ENCODE data around the gene GPR12. TPM values are rescaled to one million over a fixed set of nuclear protein-coding genes. Genes with fewer than 3 reads are reported as not detected.

Gene GPR12, protein sequence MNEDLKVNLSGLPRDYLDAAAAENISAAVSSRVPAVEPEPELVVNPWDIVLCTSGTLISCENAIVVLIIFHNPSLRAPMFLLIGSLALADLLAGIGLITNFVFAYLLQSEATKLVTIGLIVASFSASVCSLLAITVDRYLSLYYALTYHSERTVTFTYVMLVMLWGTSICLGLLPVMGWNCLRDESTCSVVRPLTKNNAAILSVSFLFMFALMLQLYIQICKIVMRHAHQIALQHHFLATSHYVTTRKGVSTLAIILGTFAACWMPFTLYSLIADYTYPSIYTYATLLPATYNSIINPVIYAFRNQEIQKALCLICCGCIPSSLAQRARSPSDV
- total RNA-seq: 0.13 TPM
- long read RNA-seq, partial matches to known transcripts: 0 of 1 reads
- long read RNA-seq, other reads (novel, unspliced or antisense): 1 of 1 reads

GRCh38 chr13:26759907-26760831, at the start of gene GPR12:
Gene GPR12 (minus strand): TSS chr13:26760786. CDS start chr13:26759827, 959 bp downstream.
- intact Hi-C loops (cut with DNase I): no loop called here
- ATAC-seq (ENCODE audit: poor library complexity) (no peak), DNase-seq (no peak)

- intact Hi-C loops (cut with DNase I): no loop called here
- ATAC-seq (ENCODE audit: poor library complexity): no peak
These were observed 49.5 kb upstream of the GPR12 start for GRCh38 chr13:26810095-26810494.

GRCh38 chr13:26806891-26807290, 46.3 kb upstream of the GPR12 start:
- ATAC-seq (ENCODE audit: poor library complexity) (no peak), DNase-seq (no peak)
- intact Hi-C loops (cut with DNase I): no loop called here

More at GRCh38 chr13:26810095-26810494, 49.5 kb upstream of the GPR12 start:
- DNase-seq: no peak

- intact Hi-C loops (cut with DNase I): no loop called here
- DNase-seq (no peak), ATAC-seq (ENCODE audit: poor library complexity) (no peak)
These were observed 27.4 kb upstream of the GPR12 start for GRCh38 chr13:26787961-26788360.

GRCh38 chr13:26786651-26787295, 26.2 kb upstream of the GPR12 start:
- no peak for ATAC-seq (ENCODE audit: poor library complexity)
- no peak for DNase-seq
- intact Hi-C loops (cut with DNase I): no loop called here

DNA sequence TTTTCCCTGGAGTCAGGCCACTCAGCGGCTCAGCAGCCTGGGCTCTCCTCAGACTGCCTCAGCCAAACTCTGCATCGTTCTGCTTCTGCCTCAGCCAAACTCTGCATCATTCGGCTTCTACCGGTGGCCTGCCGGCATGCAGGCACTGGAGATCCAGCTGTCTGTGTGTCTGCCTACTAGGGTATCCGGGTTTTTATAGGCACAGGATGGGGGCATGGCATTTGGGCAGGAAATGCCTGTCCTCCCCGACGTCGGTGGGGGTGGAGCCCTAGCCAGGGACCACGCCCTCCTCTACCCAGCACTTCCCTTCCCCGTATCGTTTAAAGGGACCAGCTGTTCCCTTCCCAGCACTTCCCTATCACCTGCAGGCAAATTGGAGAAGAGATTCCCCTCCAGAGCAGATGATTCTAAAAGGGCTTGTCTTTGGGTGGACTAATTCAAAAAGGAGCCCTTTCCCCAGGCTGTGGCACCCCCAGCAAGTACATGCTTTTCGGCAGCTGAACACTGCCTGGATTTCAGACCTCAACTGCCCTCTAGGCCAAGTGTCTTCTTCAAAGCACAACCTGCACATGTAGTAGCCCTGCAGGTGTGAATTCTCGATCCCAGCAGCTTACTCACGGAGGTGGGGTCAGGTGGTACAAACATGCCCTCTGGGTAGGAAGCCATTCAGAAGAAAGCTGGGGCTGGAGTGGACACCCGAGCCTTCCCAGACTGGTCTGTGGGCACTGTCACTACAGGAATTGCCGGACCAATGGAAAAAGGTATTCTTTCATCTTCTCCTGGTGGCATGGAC, 25.4 kb upstream of the GPR12 start:
- intact Hi-C loops (cut with DNase I): no loop called here
- ATAC-seq (ENCODE audit: poor library complexity) (peak; percentile 38), DNase-seq (peak; percentile 45)

DNA sequence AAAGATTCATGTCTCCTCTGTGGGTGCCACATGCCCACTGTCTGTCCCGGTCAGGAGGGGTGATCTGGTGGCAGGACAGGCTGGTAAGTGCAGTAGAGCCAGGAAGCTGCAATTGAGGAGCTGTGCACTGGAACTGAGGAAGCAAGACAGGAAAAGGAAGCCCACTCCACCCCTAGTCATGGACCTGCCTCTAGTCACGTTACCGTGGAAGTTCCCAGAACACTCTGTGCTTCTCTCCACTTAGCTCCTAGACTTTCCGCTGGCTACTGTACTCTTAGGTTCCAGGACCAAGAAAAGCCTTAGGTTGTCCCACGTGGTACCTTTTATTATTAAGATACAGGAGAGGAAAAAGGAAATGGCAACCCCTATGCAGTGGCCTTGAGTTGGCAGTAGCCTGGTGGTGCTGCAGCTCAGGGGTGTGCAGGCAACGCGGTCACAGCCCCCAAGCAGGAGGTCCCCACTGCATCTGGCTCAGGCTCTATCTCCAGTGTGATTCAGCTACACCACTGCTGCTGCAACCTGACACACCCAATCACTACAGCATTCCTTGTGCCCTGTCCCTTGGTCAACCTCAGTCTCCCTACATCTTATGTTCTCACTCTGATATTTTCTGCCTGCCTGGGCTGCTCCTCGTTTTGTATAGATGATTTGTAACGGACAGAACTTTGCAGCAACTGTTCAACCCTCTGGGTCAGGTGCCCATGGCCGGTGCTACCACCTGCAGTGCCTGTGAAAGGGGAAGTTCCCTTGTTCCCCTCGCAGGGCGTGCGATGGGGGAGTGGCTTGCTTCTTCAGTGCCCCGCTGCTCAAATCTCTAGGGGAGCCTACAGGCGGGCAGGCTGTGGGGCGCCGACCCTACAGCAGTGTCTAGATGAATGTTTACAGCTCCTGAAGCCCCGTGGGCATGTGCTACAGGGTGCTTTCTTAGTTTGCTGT, 24.4 kb upstream of the GPR12 start:
- peak; percentile 61 for ATAC-seq (ENCODE audit: poor library complexity)
- intact Hi-C loops (cut with DNase I): no loop called here
- DNase-seq: no peak

DNA sequence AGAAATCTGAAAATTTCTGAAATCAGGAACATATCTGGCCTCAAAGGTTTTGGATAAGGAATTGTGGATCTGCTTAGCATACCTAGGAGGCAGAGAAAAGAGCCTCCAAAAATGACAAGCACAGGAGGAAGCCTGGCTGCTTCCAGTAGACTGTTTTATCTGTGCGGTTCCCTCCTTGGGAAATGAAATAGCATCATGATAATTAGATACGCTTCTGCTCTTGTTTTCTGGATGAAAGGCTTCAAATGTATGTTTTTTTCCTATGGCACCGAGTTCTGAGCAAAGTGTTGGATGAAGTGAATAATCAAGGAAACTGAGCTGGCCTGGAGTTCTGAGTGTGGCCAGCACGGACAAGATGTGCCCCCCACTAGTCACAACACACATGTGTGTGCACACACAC, 19.8 kb upstream of the GPR12 start:
- intact Hi-C loops (cut with DNase I): no loop called here
- no peak for DNase-seq

DNA sequence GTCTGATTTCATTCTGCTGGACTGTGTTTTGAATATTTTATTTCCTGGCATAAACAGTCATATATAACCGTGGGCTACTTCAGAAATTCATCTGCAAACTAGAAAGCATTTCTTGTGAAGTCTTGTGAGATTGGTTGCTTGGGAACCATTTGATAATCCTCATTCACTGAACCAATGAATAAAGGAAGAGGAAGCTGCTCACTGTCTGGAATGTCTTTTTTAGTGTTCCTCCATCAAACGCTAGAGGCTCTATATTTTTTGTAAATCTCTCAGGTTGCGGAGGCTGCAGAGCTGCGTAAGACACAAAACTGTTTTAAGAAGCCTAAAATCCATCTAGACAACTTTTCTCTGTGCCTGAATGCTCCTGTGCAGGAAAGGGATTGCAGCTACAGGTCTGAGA, 18.7 kb upstream of the GPR12 start:
- DNase-seq (no peak), ATAC-seq (ENCODE audit: poor library complexity) (no peak)
- intact Hi-C loops (cut with DNase I): no loop called here

More for the DNA sequence above, 19.8 kb upstream of the GPR12 start:
- ATAC-seq (ENCODE audit: poor library complexity): no peak

- DNase-seq (no peak), ATAC-seq (ENCODE audit: poor library complexity) (no peak)
- intact Hi-C loops (cut with DNase I): no loop called here
These were observed 11.9 kb upstream of the GPR12 start for GRCh38 chr13:26772531-26772930.

- ATAC-seq (ENCODE audit: poor library complexity) (no peak), DNase-seq (no peak)
- intact Hi-C loops (cut with DNase I): no loop called here
These were observed 11.2 kb upstream of the GPR12 start for GRCh38 chr13:26771796-26772195.

GRCh38 chr13:26762745-26763345, 2.3 kb upstream of the GPR12 start:
- DNase-seq (no peak), ATAC-seq (ENCODE audit: poor library complexity) (no peak)
- intact Hi-C loops (cut with DNase I): no loop called here

DNA sequence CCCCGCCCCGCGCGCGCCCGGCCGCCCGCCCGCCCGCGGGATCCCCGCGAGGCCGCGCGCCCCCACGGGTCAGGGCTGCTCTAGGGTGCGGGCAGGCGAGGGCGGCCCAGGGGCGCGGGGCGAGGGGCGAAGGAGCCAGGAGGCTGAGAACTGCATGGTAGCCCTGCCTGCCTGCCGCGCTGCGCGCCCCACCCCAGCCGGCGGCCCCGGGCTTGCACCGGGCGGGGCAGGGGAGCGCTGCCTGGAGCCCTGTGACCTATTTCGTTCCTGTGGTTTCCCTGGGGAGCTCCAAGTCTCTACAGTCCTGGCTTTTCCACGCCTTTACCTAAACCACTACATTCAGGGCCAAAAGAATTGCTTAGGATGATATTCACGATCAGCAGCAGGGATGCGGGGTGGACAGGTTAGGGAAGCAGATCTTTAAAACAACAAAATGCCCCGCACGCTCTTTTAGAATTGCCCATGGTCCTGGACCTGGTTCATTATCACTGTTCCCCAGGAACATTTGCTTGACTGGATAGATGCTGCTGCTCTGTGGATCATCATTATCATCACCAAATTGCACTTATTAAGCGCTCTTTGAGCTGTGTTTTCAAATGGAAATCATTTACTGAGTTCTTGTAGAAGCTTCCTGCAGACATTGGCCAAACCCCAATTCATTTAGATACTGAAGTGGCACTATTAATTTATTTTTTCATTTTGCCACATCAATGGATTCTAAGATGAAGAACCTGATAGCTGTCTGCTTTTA, 421 bp upstream of the GPR12 start:
- DNase-seq (no peak), ATAC-seq (ENCODE audit: poor library complexity) (no peak)
- intact Hi-C loops (cut with DNase I): no loop called here

GRCh38 chr13:26759249-26759906, 1.2 kb downstream of the GPR12 start:
- DNase-seq (no peak), ATAC-seq (ENCODE audit: poor library complexity) (no peak)
- intact Hi-C loops (cut with DNase I): no loop called here

- intact Hi-C loops (cut with DNase I): no loop called here
- ATAC-seq (ENCODE audit: poor library complexity) (no peak), DNase-seq (no peak)
These were observed 2.0 kb downstream of the GPR12 start for GRCh38 chr13:26758496-26759157.

Data from Right ventricle myocardium superior (tissue), 1 donor.